ENCODE results near the gene PTPN14. TPM values are rescaled to one million over a fixed set of nuclear protein-coding genes. Genes with fewer than 3 reads are reported as not detected.
A peak's percentile ranks its signal among the peaks of the same experiment; 100 is the strongest.

The PTPN14 gene
- total RNA-seq, 1 experiment from 2014 or later: 209 TPM

- DNase-seq (ENCODE audit: low read depth, low spot score): no peak
- ChIA-PET POLR2A (interaction anchor here (0.5 to 1.9 kb wide), 12 partner anchors 9 to 145 kb away, joined by 3 to 13 read pairs (median 4); partner anchors contain the start of gene CENPF), CTCF (interaction anchor here (0.7 to 1.3 kb wide), 4 partner anchors 31 to 76 kb away, joined by 3 to 11 read pairs (median 5); no protein-coding TSS in a partner anchor)
- no peaks in the 10 kb centered on the region for H3K9me3 ChIP-seq (ENCODE audit: control insufficient read depth, insufficient read depth, low read depth, low read length)
- TF ChIP-seq TCF7L2 (IDR thresholded peaks at IDR 0.05; ENCODE audit: low read depth, low read length) (no peak), REST (IDR thresholded peaks at IDR 0.05; ENCODE audit: insufficient read depth in 1 of 2, low read depth in 2 of 2, low read length in 1 of 2) (no peak), POLR2AphosphoS5 (IDR thresholded peaks at IDR 0.05; ENCODE audit: low read depth, low read length) (no peak; the same call in 1 of the 2 replicates), SIN3A (IDR thresholded peaks at IDR 0.05; ENCODE audit: borderline replicate concordance, insufficient read depth, low read depth, low read length) (no peak)
- TSS peak; percentile 95 for BruUV-seq (replicated peaks)
- H3K36me3 ChIP-seq (ENCODE audit: control insufficient read depth, insufficient read depth, low read length): no peaks in the 10 kb centered on the region; the same call in 1 of the 2 replicates
- ATAC-seq: peak; percentile 66
- peak overlapping the region; percentile 99 for H3K27ac ChIP-seq (ENCODE audit: low read length)
- intact Hi-C loops (cut with micrococcal nuclease; ENCODE audit: unreplicated experiment): no loop called here
- H3K4me1 ChIP-seq (ENCODE audit: control insufficient read depth, insufficient read depth, low read length): peaks cover 35% of the 10 kb centered on the region
- H3K27me3 ChIP-seq (ENCODE audit: control insufficient read depth, insufficient read depth, low read length): no peaks in the 10 kb centered on the region
- in situ Hi-C loops (cut with HindIII; ENCODE audit: low pct_unique_long_range_greater_than_20kb, low sequenced_read_pairs): no loop called here
- peak overlapping the region; percentile 82 to 92 for H3K4me3 ChIP-seq (ENCODE audit: low read depth in 2 of 2, low read length in 2 of 2)
Measured at GRCh38 chr1:214552174-214552608, 789 bp upstream of the PTPN14 start.

GRCh38 chr1:214550857-214551435 is 456 bp downstream of the PTPN14 start:
- peaks cover 47% of the 10 kb centered on the region for H3K4me1 ChIP-seq (ENCODE audit: control insufficient read depth, insufficient read depth, low read length)
- peak overlapping the region; percentile 91 to 92 for H3K4me3 ChIP-seq (ENCODE audit: low read depth in 2 of 2, low read length in 2 of 2)
- DNase-seq (ENCODE audit: low read depth, low spot score) (no peak), ATAC-seq (peak; percentile 8)
- H3K27ac ChIP-seq (ENCODE audit: low read length): peak overlapping the region; percentile 93
- ChIA-PET POLR2A (interaction anchor here (0.6 to 1.0 kb wide), 4 partner anchors 35 to 156 kb away, joined by 3 to 5 read pairs (median 3); partner anchors contain the start of gene CENPF), CTCF (interaction anchor here (1.0 kb wide), 1 partner anchor 30 kb away, joined by 3 read pairs; no protein-coding TSS in a partner anchor)
- BruUV-seq (replicated peaks): no TSS peak
- TF ChIP-seq TCF7L2 (IDR thresholded peaks at IDR 0.05; ENCODE audit: low read depth, low read length): no peak
- TF ChIP-seq REST (IDR thresholded peaks at IDR 0.05; ENCODE audit: insufficient read depth in 1 of 2, low read depth in 2 of 2, low read length in 1 of 2): no peak
- TF ChIP-seq SIN3A (IDR thresholded peaks at IDR 0.05; ENCODE audit: borderline replicate concordance, insufficient read depth, low read depth, low read length): no peak
- no peak for TF ChIP-seq POLR2AphosphoS5 (IDR thresholded peaks at IDR 0.05; ENCODE audit: low read depth, low read length)
- TF ChIP-seq CTCF (IDR thresholded peaks at IDR 0.05): no peak
- in situ Hi-C loops (cut with HindIII; ENCODE audit: low pct_unique_long_range_greater_than_20kb, low sequenced_read_pairs) (no loop called here), intact Hi-C loops (cut with micrococcal nuclease; ENCODE audit: unreplicated experiment) (no loop called here)
- no peaks in the 10 kb centered on the region; the same call in 1 of the 2 replicates for H3K36me3 ChIP-seq (ENCODE audit: control insufficient read depth, insufficient read depth, low read length)
- H3K27me3 ChIP-seq (ENCODE audit: control insufficient read depth, insufficient read depth, low read length): no peaks in the 10 kb centered on the region
- no peaks in the 10 kb centered on the region for H3K9me3 ChIP-seq (ENCODE audit: control insufficient read depth, insufficient read depth, low read depth, low read length)

Measured in Panc1 (cell line).